Loucy (cell line): Measurements from ENCODE around the gene MACC1.

Source experiments
- EZH2phosphoT487 ChIP-seq: fragments of 200-600 bp; IDR thresholded peaks from 2 replicates; pipeline ENCODE4 v1.6.1; 2018; ENCODE audit warnings: antibody characterized with exemption, mild to moderate bottlenecking, moderate library complexity, borderline replicate concordance
- TF ChIP-seq, protein P1 (sequence below): fragments of 200-600 bp; sonication (generic); conservative IDR thresholded peaks from 2 replicates; pipeline ENCODE4 v1.5.1; 2014; ENCODE audit warnings: mild to moderate bottlenecking, antibody characterized with exemption, low read length

DNA sequence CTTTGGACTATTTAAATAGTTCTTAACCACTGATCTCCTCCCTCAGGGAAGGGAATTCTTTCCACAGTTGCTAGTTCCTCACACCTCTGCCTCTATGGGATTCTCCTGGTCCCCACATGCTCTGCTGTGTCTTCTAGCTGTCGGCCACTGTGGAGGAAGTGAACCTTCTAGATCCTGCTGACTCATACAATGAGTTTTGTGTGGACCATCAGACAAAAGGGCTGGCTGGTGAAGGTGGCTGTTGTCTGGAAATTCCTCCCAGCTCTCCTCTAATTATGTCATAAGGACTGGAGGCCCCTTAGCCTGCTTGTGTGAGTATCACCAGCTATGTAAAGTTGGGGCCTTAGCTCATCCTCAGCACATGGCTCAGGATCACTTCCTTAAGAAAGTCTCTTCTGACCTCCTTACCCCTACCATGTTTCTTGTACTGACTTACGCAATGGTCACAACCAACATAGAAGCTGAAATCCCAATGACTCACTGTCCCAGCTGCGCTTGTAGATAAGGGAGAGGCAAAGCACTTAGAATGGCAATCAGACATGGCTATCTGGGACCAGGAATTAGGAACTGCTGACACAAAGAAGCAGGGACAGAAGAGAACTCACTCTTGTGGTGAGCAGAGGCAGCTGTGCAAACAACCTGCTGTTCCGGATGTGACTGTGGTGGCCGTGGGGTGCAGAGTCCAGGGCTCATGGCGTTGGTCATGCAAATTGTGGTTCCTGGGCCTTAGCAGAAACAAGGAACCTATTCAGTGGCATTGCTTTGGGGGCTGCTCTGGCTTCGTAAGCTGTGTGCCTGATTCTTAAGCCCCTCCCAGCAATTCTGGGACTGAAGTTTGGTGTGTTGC, 2.5 kb upstream of the MACC1 start:
- TF ChIP-seq, protein P1, sequence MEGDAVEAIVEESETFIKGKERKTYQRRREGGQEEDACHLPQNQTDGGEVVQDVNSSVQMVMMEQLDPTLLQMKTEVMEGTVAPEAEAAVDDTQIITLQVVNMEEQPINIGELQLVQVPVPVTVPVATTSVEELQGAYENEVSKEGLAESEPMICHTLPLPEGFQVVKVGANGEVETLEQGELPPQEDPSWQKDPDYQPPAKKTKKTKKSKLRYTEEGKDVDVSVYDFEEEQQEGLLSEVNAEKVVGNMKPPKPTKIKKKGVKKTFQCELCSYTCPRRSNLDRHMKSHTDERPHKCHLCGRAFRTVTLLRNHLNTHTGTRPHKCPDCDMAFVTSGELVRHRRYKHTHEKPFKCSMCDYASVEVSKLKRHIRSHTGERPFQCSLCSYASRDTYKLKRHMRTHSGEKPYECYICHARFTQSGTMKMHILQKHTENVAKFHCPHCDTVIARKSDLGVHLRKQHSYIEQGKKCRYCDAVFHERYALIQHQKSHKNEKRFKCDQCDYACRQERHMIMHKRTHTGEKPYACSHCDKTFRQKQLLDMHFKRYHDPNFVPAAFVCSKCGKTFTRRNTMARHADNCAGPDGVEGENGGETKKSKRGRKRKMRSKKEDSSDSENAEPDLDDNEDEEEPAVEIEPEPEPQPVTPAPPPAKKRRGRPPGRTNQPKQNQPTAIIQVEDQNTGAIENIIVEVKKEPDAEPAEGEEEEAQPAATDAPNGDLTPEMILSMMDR = no peak
- no peak for TF ChIP-seq EZH2phosphoT487
